Measurements from ENCODE around the gene ZNF267.
"Not testable (repeated sequence)": the region's sequence is repeated elsewhere in the genome, so short reads cannot be mapped to it uniquely, and the experiment has no call there.

The ZNF267 gene

DNA sequence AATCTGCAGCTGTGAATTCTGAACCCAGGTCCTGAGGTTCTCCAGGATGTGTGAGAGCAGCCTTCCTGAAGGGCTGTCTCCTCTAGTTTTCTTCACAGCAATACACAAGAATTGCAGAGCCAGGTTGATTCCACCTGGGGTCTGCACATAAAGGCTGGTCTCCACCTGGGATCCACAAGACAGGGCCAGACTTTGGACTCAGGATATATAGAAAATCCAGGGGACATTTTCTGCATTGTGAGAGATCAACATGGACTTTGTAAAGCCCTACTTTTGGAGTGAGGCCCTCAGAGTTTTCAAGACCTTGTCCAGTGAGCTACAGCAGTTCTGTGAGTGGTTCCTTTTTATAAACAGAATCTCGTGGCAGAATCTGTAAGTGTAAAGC lies 6.3 kb downstream of the ZNF267 start:
- no peak for DNase-seq (ENCODE audit: low spot score)

DNA sequence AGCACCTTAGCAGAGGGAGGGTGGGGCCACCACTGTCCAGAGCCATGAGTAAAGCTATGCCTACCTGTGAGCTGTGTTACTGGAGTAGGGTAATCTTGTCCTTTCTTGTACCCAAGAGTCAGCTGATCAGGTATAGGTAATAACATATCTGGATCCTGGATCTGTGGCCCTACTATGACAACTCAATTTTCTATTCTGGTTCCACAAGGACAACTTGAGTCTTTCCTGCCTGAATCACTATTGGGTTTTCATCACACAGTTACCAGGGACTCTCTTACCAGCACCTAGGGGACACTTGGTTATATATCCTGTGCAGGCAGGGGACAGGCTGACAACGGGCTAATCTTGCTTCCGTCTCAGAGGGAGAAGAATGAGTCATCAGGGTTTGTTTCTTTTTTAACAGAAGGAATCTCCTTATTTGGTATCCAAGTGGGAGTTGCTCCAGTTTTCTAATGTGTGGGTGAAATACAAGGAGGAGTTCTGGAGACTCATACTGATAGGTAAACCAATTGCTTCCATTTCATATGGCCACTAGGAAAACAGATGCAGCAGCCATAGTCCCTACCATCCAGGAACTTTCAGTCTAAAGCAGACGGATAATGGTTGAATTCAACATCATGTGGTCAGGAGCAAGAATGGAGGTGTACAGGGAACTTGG lies 6.8 kb downstream of the ZNF267 start:
- no peak for DNase-seq (ENCODE audit: low spot score)

DNA sequence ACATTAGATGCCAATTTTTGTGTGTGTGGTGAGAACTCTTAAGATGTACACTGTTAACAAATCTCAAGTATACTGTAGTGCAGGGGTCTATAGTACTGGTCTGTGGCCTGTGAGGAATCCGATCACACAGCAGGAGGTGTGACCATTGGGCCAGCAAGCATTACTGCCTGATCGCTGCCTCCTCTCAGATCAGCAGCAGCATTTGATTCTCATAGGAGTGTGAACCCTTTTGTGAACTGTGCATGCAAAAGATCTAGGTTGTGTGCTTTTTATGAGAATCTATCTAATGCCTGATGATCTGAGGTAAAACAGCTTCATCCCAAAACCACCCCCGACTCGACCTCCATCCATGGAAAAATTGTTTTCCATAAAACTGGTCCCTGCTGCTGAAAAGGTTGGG lies 12.6 kb downstream of the ZNF267 start:
- no peak for DNase-seq (ENCODE audit: low spot score)

DNA sequence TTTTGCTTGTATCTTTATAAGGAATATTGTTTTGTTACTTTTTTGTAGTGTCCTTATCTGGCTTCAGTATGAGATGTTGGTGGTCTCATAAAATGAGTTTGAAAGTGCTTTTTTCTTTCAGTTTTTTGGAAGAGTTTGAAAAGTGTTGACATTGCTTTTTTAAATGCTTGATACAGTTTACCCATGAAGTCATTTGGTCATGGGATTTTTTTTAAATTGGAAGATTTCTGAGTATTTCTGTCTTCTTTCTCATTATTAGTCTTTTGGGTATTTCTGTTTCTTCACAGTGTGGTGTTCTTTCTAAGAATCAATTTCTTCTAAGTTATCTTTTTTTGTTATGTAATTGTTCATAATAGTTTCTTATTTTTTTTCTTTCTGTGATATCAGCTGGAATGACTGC lies 15.1 kb downstream of the ZNF267 start:
- no peak for DNase-seq (ENCODE audit: low spot score)

DNA sequence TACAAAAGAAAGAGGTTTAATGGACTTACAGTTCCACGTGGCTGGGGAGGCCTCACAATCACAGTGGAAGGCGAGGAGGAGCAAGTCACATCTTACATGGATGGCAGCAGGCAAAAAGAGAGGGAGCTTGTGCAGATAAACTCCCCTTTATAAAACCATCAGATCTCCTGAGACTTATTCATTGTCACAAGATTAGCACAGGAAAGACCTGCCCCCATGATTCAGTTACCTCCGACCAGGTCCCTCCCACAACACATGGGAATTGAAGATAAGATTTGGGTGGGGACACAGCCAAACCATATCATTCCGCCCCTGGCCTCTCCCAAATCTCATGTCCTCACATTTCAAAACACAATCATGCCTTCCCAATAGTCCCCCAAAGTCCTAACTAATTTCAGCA lies 18.5 kb downstream of the ZNF267 start:
- DNase-seq (ENCODE audit: low spot score), result not testable (repeated sequence)

DNA sequence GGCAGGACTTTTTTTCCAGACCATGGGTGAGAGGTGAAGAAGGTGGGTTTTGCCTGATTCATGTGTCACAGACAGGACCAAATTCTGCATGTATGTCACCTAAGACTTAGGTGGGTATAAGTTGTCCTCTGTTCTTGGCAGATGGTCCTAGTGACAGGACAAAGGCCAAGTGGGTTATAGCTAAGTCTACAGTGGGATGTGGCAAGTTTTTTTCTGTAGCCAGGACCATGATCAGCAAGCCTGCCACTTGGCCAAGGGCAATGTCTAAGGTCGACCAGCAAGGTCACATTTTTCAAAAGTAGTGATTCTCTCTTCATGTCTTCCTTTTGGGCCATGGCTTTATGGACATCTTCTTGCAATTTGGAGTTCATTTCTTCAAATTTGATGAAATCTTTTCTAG lies 20.2 kb downstream of the ZNF267 start:
- DNase-seq (ENCODE audit: low spot score), result no peak

DNA sequence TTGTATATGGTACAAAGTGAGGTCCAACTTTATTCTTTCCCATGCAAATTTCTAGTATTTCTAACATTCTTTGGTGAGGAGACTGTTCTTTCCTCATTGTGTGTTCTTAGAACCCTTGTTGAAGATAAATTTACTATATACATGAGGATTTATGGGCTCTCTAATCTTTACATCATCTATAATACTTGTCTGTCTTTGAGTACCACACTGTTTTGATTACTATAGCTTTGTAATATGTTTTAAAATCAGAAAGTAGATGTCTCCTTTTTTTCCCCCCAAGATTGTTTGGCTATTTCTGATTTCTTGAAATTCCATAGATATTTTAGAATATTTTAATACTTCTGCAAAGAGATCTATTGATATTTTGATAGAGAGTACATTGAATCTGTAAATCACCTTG lies 23.7 kb downstream of the ZNF267 start:
- DNase-seq (ENCODE audit: low spot score), result no peak

DNA sequence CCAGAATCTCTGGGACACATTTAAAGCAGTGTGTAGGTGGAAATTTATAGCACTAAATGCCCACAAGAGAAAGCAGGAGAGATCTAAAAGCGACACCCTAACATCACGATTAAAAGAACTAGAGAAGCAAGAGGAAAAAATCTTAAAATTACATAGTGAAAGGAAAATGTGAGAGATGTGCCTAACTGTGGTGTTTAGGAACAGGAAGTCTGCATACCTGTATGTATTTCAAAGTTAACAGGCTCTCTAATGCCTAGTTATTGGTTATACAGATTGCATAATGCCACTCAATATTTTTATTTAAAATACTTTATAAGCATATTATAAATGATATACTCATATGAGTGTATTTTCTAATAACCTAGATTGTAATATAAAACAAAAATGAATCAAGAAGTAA lies 25.9 kb downstream of the ZNF267 start:
- DNase-seq (ENCODE audit: low spot score), result no peak

DNA sequence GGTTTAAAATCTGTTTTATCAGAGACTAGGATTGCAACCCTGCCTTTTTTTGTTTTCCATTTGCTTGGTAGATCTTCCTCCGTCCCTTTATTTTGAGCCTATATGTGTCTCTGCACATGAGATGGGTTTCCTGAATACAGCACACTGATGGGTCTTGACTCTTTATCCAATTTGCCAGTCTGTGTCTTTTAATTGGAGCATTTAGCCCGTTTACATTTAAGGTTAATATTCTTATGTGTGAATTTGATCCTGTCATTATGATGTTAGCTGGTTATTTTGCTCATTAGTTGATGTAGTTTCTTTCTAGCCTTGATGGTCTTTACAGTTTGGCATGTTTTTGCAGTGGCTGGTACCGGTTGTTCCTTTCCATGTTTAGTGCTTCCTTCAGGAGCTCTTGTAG lies 31.0 kb downstream of the ZNF267 start:
- not testable (repeated sequence) for DNase-seq (ENCODE audit: low spot score)

DNA sequence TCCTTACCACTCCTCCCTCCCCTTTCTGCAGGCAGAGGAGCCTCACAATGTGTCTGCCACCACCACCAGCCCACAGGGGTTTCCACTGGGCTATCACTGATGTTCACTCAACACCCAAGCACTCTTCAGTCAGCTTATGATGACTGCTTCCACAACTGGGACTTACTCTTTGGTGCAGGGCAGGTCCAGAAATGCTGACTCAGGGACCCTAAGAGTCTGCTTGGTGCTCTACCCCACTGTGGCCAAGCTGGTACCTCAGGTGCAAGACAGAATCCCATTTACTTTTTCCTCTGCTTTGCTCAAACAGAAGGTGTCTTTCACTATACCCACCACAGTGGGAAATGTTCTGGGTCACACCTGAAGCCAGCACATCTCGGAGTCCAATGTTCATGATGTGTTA lies 40.1 kb downstream of the ZNF267 start:
- DNase-seq (ENCODE audit: low spot score), result no peak

DNA sequence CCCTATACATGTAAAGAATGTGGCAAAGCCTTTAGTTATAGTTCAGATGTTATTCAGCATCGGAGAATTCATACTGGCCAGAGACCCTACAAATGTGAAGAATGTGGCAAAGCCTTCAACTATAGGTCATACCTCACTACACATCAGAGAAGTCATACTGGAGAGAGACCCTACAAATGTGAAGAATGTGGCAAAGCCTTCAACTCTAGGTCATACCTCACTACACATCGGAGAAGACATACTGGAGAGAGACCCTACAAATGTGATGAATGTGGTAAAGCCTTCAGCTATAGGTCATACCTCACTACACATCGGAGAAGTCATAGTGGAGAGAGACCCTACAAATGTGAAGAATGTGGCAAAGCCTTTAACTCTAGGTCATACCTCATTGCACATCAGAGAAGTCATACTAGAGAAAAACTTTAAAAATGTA lies 42.5 kb downstream of the ZNF267 start:
- no peak for DNase-seq (ENCODE audit: low spot score)

DNA sequence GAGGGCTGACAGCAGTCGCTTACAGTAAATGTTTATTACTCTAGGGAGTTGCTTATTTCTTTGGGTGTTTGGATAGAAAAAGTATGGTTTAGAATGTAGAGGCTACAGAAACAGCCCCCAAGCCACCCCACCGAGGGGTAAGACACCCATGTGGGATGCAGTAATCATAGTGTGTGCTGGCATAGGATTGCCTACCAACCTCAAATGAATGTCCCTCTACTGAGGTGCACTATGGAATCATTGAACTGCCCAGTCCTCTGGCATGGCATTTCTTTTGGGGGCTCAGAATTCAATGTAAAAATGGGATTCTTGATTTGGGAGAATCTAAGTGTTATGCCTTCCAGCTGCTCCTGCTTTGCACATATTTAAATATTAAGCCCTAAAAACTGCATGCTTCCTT lies 46.8 kb downstream of the ZNF267 start:
- DNase-seq (ENCODE audit: low spot score), result no peak

DNA sequence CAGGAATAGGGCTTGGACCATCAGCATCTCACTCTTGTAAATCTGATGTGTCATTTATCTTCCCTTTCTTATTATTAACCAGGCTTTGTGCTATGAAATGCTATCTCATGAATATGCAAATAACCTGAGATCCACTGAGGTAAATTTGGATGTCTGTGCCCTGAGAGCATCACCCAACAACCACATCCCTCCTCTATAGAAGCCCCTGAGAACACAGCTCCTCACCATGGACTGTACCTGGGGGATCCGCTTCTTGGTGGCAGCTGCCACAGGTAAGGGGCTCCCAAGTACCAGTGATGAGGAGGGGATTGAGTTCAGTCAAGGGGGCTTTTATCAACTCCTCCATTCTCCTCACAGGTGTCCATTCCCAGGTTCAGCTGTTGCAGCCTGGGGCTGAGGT lies 78.2 kb downstream of the ZNF267 start:
- DNase-seq (ENCODE audit: low spot score), result not testable (repeated sequence)

DNA sequence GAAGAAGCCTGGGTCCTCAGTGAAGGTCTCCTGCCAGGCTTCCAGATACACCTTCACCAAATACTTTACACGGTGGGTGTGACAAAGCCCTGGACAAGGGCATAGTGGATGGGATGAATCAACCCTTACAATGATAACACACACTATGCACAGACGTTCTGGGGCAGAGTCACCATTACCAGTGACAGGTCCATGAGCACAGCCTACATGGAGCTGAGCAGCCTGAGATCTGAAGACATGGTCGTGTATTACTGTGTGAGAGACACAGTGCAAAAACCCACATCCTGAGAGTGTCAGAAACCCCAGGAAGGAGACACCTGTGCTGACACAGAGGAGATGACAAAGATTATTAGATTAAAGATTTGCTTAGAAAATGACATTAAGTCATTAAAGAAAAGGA lies 78.6 kb downstream of the ZNF267 start:
- not testable (repeated sequence) for DNase-seq (ENCODE audit: low spot score)

DNA sequence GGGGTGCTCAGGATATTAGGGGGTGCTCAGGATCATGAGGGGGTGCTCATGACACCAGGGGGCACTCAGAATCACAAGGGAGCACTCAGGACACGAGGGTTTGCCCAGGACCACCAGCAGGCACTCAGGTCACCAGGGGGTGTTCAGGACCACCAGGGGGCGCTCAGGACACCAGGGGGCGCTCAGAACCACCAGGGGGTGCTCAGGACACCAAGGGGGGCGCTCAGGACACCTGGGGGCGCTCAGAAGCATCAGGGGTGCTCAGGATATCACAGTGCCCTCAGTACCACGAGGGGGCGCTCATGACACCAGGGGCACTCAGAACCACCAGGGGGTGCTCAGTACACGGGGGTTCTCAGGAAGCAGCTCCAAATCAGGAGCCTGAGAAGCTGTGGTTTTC lies 82.6 kb downstream of the ZNF267 start:
- DNase-seq (ENCODE audit: low spot score), result peak; percentile 77

DNA sequence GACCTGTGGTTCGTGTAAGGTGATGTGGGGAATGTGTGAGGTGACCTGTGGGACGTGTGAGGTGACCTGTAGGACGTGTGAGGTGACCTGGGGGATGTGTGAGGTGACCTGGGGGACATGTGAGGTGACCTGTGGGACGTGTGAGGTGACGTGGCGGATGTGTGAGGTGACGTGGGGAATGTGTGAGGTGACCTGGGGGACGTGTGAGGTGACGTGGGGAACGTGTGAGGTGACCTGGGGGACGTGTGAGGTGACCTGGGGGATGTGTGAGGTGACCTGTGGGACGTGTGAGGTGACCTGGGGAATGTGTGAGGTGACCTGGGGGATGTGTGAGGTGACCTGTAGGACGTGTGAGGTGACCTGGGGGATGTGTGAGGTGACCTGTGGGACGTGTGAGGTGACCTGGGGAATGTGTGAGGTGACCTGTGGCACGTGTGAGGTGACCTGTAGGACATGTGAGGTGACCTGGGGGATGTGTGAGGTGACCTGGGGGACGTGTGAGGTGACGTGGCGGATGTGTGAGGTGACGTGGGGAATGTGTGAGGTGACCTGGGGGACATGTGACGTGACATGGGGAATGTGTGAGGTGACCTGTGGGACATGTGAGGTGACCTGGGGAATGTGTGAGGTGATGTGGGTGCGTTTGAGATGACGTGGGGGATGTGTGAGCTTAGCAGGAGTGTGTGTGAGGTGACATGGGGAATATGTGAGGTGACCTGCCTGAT lies 86.7 kb downstream of the ZNF267 start:
- DNase-seq (ENCODE audit: low spot score), result not testable (repeated sequence)
